ENCODE data around the gene TAX1BP1.

TAX1BP1 gene

DNA sequence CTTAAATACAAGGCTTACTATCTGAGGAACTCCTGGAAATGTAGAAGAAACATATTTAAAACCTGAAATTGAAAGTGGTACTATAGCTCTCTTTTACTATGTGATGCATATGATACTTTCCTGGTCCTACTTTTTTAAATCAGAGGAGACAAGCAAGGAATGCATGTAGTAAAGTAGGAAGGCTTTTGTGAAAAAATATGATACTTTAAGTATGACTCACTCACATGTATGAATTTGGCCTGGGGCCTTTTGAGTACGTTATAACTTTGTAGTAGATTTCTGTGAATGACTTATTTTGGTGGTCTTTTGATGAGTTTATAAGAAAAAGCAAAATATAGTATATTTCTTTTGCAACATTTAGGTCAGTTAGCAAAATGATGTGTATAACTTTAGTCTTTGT is 53.8 kb downstream of the TAX1BP1 start:
- no peak for TF ChIP-seq ZFX (IDR thresholded peaks at IDR 0.05)
- TF ChIP-seq, protein P1, sequence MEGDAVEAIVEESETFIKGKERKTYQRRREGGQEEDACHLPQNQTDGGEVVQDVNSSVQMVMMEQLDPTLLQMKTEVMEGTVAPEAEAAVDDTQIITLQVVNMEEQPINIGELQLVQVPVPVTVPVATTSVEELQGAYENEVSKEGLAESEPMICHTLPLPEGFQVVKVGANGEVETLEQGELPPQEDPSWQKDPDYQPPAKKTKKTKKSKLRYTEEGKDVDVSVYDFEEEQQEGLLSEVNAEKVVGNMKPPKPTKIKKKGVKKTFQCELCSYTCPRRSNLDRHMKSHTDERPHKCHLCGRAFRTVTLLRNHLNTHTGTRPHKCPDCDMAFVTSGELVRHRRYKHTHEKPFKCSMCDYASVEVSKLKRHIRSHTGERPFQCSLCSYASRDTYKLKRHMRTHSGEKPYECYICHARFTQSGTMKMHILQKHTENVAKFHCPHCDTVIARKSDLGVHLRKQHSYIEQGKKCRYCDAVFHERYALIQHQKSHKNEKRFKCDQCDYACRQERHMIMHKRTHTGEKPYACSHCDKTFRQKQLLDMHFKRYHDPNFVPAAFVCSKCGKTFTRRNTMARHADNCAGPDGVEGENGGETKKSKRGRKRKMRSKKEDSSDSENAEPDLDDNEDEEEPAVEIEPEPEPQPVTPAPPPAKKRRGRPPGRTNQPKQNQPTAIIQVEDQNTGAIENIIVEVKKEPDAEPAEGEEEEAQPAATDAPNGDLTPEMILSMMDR (conservative IDR thresholded peaks at IDR 0.05) = no peak
- H3K27ac ChIP-seq = no peak overlapping the region

DNA sequence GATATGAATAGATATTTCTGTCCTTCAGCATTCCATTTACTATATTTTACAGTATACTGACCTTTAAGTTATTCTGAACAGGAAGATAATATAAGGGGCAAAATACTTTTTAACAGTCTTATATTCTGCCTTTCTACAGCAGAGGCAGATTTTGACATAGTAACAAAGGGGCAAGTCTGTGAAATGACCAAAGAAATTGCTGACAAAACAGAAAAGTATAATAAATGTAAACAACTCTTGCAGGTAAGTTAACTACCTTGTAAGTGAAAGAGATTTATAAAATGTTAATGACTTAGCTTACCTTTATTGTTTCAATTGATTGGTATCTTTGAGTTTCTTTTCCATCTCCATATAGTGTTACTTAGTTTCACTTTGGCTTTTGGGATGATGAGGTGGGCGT is 56.0 kb downstream of the TAX1BP1 start:
- H3K27ac ChIP-seq = no peak overlapping the region
- TF ChIP-seq, protein P1 (conservative IDR thresholded peaks at IDR 0.05) = no peak
- no peak for TF ChIP-seq ZFX (IDR thresholded peaks at IDR 0.05)

DNA sequence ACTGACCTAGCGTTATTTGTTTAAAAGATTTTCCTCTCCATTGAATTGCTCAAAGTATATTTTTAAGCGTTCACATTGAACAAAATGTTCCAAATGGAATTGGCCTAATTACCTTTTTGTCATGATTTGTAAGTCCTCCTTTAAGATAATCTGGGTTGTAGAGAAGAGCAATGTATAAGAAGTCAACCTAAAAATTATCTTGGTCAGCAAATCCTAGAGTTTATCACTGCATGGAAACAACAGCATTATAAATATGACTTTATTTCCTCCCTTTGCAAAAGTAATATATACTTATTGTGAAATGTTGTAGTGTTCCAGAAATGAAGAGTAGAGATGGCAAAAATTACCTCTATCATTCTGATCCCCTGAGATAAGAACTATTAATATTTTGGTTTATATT is 59.2 kb downstream of the TAX1BP1 start:
- TF ChIP-seq, protein P1 (conservative IDR thresholded peaks at IDR 0.05) = no peak
- TF ChIP-seq ZFX (IDR thresholded peaks at IDR 0.05) = no peak
- no peak overlapping the region for H3K27ac ChIP-seq

DNA sequence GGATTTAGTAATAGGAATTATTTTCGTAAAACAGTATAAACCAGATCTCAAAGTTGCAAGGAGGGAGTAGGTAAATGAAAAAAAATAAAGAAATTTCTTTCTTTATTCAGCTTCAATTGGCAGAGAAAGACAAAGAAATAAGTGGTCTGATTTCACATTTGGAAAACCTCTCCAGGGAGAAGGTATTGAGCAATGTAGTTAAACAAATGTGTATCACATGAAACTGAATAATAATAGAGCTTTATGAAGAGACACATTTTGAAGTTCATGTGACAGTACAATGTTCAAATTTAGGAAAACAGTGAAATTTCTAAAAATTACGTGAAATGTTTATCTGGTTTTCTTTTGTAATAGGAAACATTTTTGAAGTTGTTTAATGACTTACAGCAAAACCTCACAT is 63.0 kb downstream of the TAX1BP1 start:
- TF ChIP-seq ZFX (IDR thresholded peaks at IDR 0.05) = no peak
- TF ChIP-seq, protein P1 (conservative IDR thresholded peaks at IDR 0.05) = no peak
- H3K27ac ChIP-seq = no peak overlapping the region

DNA sequence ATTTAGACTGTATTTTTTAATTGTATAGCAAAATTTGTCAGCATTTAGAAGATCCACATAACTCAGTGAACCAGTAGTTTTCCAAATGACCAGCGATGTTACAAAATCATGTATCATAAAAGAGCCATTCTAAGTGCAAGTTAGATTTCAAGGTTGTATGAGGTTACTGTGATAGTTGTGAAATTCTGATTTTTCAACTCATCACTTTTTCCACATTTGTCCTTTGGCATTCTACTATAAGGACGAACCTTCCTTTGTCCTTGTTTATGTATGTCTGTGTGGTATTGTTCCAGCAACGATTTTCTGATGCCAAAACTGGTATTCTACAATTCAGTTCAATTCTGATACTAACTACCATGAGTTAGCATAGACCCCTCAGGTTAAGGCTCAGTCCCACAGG is 64.2 kb downstream of the TAX1BP1 start:
- TF ChIP-seq ZFX (IDR thresholded peaks at IDR 0.05) = no peak
- TF ChIP-seq, protein P1 (conservative IDR thresholded peaks at IDR 0.05) = no peak
- H3K27ac ChIP-seq = no peak overlapping the region

DNA sequence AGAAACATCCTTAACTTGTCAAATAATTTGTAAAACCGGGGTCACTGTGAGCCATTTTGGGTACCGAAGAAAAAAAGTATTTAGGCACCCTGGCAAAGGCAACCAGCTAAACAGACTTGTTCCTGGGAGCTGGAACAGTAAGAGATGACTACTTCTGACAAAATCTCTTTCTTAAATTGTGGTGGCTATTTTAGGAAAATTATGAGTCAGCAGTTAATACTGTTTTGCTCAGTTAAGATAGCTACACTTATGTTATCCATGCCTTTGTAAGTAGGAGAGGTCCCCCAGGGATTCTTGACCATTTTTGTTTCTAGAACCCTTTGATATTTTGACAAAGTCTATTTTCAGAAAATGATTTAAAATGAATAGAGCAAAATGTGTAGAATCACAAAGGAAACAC is 68.7 kb downstream of the TAX1BP1 start:
- no peak overlapping the region for H3K27ac ChIP-seq
- TF ChIP-seq, protein P1 (conservative IDR thresholded peaks at IDR 0.05) = no peak
- no peak for TF ChIP-seq ZFX (IDR thresholded peaks at IDR 0.05)

DNA sequence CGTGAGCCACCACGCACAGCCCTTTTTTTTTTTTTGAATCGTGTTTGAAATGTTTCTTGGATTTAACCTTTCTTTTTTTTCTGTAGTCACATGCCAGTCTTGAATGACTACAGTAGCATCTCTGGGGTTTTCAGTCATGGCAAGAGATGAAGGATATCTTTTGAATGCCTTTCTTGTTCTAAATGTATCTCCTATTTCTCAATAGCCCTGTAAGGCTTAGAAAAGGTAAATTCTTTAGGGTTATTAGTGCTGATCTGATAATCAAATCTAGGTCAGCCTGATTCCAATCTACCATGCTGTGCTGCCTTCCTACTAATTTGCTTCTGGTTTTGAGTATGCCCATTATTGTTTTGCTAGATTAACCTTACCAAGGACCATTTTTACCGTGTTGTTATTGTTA is 70.2 kb downstream of the TAX1BP1 start:
- TF ChIP-seq, protein P1 (conservative IDR thresholded peaks at IDR 0.05) = no peak
- no peak for TF ChIP-seq ZFX (IDR thresholded peaks at IDR 0.05)
- no peak overlapping the region for H3K27ac ChIP-seq

All from C4-2B (cell line).